Measurements from ENCODE around the gene ALDH7A1.

- TF ChIP-seq, protein P1, sequence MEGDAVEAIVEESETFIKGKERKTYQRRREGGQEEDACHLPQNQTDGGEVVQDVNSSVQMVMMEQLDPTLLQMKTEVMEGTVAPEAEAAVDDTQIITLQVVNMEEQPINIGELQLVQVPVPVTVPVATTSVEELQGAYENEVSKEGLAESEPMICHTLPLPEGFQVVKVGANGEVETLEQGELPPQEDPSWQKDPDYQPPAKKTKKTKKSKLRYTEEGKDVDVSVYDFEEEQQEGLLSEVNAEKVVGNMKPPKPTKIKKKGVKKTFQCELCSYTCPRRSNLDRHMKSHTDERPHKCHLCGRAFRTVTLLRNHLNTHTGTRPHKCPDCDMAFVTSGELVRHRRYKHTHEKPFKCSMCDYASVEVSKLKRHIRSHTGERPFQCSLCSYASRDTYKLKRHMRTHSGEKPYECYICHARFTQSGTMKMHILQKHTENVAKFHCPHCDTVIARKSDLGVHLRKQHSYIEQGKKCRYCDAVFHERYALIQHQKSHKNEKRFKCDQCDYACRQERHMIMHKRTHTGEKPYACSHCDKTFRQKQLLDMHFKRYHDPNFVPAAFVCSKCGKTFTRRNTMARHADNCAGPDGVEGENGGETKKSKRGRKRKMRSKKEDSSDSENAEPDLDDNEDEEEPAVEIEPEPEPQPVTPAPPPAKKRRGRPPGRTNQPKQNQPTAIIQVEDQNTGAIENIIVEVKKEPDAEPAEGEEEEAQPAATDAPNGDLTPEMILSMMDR (IDR thresholded peaks at IDR 0.05; ENCODE audit: low read length): no peak
- TF ChIP-seq EZH2phosphoT487 (IDR thresholded peaks at IDR 0.05; ENCODE audit: low read length): no peak
These were observed 17.6 kb downstream of the ALDH7A1 start for GRCh38 chr5:126577415-126577814.
